NCI-H2196 treated with DMSO at 0.1 percent for 48 hours (cell line): Measurements from ENCODE around the gene TMEM132D.

ENCODE experiments used
- DNase-seq: peaks from one replicate; lab custom pipeline; 2025; ENCODE audit not compliant: unreplicated experiment; lab: John Stamatoyannopoulos, UW

The TMEM132D gene

DNA sequence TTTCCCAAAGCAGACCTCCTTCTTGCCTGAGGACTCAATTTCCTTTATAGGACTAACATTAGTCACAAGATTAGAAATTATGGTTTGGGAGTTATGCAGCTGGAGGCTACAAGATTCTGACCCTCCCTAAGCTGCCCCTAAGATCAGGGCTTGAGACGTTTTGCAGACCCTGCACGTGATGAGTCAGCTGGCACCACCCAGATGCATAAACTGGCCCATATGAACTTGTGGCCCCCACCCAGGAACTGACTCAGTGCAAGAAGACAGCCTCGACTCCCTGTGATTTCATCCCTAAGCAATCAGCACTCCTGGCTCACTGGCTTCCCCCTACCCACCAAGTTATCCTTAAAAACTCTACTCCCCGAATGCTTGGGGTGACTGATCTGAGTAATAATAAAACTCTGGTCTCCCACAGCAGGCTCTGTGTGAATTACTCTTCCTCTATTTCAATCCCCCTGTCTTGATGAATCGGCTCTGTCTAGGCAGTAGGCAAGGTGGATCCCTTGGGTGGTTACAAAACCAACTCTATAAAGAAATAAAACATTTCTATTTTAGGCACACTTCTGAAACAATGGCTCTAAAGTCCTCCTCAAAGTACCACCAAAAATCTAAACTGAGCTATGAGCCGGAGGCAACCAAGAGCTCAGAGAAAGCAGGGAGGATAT is 233.4 kb downstream of the TMEM132D start:
- no peak for DNase-seq

DNA sequence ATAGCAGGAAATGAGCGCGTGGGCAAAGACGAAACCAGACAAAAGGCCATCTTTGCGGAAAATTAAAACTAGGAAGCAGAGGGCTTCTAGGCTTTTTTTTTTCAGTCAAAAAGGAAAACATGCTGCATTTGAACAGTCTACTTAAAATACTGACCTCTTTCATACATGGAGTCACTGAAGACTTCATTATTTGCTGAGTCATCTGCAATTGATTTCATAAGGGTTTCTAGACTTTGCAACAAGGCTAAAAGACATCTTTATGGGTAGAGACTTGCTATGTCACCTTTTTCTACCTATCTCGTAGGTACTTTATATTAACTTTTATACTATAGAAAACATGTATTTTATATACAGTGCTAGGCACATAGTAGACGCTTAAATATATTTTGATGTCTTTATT is 238.4 kb downstream of the TMEM132D start:
- DNase-seq = no peak

DNA sequence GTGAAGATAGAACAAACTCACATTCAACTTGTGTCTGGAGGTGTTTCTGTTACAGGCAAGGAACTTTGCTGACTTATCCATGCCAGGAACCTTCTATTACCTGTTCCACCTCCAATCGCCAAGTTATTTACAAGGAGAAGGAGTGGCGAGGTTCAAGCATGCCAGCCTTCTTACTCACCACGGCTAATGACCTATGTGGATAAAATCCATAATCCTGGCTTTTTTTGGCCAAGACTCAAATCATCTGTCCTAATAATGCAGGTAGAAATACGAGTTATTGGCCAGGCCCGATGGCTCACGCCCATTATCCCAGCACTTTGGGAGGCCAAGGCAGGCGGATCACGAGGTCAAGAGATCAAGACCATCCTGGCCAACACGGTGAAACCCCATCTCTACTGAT is 241.6 kb downstream of the TMEM132D start:
- DNase-seq = no peak

DNA sequence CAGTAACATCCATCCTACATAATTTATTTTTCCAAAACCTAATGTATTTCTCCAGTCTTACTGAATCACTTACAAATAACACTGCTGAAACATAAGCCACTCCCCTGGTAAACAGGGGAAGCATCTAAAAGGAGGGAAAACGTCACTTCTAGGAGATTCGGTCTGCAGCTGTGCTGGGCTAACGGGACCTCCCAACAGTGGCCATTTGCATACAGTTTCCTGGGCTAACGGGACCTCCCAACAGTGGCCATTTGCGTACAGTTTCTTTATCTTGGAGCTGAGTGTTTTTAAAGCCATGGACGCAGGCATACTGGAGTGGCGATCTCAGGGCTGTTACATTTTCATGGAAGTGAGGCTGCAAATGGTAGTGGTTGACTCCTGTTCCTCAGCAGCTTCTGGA is 242.9 kb downstream of the TMEM132D start:
- no peak for DNase-seq

DNA sequence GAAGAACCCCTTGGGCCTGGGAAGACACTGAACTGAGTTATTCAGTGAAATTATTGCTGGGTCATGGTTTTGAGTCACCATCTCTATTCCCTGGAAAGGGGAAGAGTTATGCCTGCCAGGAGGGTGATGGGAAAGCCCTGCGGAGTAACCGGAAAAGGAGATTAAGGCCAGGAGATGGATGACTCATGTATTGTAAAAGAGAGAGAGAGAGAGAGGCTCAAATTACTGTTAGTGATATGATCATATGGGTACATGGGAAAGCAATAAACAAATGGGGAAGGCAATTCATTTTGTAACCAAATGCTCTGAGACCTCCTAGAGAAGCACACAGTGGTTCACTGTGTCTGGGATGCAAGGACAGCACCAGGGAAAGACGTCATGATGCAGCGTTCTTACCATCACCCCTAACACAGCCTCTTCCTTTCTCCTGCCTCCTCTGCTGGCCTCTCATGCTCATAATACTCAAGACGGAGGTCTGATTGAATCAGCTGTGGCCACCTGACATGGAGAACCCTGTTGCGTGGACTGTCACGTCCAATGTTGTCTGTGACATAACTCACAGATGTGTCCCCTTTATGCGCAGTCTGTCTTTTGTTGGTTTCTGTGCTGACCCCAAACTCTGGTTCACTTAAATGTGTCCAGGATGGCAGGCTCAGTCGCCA is 243.7 kb downstream of the TMEM132D start:
- DNase-seq = no peak

DNA sequence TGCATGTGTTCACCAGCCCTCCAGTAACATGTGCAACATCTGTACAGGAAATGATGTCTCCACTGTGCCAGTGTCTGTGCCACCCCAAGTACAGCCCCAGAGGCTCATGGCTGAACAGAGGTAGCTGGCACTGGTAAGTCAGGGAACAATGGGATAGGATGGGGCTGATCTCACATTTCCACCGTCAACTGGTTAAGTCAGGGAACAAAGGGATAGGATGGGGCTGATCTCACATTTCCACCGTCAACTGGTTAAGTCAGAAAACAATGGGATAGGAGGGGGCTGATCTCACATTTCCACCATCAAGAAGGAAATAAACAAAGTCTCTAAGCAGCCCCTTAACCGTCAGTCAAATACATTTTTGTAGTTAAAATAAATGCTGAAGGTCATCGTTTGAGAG is 246.6 kb downstream of the TMEM132D start:
- DNase-seq = no peak

DNA sequence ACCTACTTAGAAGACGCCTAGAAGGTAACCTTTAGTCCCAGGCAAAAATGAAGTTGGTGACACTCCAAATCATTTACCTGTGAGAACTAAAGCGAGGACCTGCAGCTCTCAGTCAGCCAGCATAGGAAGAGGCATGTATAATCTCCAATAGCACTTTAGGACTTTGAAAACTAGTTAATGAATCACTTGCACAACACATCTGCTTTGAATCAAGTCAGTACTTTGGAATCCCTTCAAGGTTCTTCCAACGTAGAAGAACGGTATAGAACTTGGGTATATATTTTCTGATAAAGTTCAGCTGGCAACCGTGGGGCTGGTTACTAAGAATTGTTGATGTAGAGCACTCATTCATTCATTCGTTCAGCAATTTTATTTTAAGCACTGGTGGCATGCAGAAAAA is 251.9 kb downstream of the TMEM132D start:
- DNase-seq = no peak

DNA sequence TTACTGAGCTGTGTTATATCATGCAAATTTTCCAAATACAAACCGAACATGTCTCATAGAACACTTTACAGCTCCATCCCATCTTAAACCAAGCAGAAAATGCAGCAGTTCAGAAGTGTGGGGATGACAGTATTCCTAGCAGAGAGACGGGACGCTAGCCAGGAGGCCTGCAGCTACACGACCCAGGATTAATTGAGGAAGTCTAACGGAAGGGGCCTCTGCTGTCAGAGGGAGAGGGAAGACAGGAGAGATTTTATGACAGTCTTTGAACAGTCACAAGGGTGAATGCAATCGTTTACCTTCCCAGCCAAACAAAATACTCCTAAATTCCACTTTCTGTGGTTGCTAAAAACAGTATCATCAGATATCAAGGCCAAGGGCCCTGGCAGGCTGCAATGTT is 261.9 kb downstream of the TMEM132D start:
- no peak for DNase-seq

DNA sequence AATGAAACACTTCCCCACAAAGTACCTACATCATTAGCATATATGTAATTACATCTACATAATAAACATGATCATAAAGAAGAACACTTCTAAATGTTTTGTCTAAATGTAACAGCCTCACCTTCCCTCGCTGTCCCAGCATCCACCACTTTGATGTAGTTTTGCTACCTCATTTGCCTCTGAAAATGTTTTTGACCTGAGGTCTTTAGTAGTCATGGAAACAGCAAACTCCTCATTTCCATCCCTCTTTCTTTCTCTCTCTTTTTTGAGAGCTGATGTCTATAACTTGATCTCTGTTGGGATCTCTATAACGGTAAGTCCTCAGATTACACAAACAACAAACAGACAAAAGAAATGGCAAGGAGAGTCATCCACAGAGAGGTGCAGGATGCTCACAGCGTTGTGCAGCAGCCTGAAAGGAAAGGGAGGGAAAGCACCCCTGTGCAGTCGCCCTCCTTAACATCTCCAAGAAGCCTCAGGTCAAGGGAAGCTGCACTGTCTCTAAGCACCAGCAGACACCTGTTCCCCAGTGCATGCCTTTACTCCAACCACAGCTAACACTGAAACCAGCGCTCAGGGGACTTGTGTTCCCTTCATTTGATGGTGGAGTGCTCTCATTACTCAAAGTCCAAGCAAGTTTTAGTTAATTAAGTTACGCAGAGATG is 268.7 kb downstream of the TMEM132D start:
- DNase-seq = no peak

DNA sequence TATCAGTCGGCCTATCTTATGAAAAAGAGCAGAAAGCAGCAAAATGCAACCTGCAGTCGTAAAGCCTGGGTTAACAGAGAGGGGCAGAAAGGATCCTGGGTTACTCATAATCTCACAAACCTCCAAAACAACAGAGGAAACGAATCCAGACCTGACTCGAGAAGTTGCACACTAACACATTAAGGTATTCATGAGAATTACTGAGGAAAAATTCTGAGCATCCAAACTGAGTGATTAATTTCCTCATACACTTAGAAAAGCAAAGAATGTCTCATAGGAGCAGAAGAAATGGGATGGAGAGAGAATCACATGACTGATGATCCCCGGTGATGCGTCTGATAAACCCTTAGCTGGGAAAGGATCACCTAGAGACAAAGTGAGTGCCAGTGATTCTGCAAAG is 272.5 kb downstream of the TMEM132D start:
- DNase-seq = no peak

DNA sequence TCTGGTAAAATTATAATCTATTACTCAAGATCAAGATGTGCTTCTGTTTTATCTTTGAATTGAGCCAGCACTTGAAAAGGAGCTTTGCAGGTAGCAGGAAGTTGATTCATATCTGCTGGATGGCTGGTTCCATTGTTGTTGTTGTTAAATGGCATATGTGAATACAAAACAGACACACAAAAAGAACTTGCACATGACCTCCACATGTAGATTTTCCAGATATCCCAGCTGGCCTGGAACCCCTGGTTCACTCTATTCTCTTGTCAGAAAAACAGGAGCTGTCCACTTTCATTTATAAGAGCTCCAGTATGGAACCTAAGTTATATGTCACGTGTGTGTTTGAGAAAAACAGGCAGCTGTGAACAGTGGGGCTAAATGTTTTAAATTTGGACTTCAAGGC is 273.9 kb downstream of the TMEM132D start:
- DNase-seq = no peak

DNA sequence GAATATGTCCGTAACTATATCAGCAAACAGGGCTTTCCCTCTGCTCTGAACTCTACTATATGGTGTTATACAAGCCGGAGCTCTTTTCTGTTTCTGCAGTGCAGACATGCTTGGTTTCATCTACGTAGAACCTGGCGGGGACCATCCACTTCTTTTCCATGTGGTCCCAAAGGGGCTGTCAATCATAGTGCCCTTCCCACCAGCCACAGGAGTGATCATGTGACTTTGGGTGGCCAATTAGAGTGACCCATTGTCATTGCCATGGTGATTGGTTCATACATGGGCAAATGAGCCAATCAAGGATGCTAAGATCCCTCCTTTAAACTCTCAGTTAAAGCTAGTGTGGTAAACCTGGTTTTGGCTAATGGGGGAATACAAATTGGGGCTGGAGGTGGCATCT is 281.3 kb downstream of the TMEM132D start:
- no peak for DNase-seq

DNA sequence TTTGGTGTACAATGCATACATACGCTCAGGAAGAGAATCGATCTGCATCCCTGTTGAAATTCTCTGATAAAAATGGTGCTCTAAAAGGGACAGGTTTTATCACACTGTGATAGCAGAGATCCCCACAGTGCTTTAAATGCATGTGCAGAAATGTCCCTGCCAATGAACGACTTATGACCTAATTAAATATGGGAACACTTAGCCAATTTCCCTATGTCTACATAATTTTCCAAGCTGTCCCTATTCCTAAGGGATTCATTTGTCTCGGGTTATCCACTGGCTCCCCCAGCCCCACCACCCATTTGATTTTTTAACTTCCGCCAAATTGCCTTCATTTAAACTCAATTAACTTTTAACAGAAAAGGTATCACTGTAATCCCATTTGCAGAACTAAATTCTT is 284.6 kb downstream of the TMEM132D start:
- no peak for DNase-seq

DNA sequence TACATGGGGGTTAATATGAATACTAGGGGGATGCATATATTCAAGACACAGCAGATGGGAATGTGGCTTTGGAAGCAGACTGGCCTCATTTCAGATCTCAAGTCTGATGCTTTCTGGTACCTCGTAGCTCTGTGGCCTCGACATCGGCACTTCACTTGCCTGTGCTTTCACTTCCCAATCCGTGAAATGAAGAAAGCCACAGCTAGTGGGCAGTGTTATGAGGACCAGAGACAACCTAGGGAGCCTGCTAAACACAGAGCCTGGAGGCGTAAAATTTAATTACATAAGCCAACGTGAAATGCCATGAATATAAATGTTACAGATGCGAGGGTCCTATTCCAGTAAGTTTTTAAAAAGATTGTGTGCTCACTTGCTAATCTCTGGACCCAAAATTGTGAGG is 286.0 kb downstream of the TMEM132D start:
- no peak for DNase-seq

DNA sequence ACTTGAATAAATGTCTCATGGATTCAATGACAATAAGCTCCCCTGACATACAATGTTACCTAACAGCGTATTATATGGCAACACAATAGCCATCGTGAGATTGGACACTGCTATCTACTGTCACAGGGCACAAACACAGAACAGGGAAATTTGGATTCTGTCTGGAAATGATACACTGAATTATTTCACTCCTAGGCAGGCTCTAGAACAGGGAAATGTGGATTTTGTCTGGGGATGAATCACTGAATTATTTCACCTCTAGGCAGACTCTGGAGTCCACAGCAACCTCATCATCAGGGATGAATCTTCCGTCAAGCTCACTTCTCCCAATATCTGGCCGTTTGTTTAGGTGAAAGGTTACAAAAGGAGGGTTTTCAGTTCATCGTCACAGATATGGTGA is 288.8 kb downstream of the TMEM132D start:
- no peak for DNase-seq

DNA sequence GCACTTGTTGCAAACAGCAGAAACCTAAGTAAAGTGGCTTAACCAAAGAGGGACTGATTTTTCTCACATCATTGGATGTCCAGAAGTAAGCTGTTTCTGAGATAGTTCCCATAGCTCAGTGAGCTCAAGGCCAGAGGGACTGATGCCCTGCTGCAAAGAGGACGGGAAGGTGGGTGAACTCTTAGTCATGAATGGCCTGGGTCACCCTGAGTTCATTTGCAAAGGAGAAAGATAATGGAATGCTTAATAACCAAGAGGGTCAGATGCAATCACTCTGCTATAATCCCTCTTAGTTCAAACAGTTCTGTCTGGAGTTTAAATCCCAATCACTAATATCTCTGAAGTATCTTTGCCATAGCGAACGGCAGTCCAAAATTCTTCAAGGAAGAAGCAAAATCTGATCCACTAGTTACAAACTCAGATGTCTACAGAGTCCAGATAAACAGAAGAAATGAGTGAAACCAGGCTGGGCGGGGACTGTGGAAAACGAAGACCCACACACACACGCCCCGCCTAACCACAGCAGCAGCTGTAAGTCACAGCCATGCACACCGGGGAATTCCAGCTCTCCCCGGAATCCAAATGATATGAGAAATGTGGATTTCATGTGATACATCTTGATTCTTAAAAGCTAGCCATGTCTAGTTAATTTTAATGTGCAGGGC is 289.5 kb downstream of the TMEM132D start:
- DNase-seq = no peak

DNA sequence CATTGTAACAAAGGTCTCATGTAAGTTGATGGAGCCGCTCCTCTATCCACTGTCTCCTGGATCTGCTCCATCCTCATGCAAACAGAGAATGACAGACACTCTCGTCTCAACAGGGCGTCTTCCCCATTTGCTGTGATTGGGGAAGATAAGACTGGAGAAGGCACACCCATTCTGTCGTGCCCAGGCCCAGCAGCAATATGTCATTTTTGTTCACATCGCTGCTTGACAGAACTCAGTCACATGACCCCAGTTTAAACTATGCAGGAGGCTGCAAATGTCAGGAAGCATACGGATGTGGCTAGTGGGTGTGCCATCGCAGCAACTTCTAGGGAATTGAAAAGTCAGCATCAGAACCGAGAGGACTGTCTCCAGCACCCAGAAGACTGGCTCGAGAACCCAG is 290.5 kb downstream of the TMEM132D start:
- DNase-seq = no peak

DNA sequence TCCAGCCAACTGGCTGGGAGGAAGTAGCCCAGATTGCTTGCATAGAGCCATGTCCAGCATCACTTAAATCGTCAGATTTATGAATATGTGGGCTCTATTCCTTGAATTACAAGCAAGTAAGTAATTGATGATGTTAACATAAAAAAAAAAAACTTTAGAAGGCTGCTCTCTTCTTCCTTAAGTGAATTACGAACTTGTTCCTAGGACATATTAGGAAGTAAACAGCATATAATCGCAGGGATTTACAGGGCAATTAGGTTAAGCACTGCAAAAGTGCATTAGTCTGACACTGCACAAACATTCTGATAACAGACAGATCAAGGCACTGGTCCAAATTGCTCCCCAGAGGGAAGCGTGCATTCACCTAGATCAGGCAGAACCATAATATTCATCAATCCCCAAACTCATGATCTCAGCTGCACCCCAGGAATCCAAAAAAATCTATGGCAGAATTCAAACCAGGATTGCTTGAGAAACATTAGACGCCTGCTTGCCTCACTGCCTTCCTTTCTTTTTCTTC is 293.2 kb downstream of the TMEM132D start:
- DNase-seq = no peak

DNA sequence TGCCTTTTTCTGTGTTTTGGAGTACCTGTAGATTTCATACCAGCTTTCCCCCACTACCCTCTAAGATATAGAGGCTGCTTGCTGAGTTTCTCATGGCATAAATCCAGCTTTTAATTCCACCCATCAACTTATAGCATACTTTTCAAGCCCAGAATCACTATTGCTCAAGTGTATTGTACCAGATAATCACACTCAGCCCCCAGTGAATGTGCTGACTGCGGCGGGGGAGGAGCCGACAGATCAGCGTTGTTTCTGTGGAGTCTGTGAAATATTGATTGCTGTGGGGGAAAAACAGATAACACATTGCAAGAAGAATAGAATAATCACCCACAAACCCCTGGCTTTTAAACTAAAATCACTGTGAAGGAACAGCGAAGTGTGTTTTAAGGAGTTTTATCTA is 296.1 kb downstream of the TMEM132D start:
- DNase-seq = no peak

DNA sequence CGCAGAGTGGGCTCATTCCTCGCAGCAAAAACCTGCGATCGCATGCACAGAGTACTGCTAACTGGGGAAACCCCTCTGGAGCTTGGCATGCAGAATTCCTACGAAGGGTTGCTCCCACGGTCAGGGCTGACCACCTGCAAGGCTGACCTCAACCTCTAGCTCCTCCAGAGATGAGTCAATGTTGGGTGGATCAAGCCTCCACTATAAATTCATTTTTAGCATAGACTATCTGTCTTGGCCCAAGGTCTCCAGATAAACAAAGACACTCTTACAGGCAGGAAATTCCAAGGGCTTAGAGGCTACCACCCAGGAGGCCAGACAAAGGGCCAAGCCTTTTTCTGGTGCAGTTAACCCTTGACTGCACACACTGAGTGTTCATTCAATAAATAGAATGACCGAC is 296.5 kb downstream of the TMEM132D start:
- DNase-seq = no peak

DNA sequence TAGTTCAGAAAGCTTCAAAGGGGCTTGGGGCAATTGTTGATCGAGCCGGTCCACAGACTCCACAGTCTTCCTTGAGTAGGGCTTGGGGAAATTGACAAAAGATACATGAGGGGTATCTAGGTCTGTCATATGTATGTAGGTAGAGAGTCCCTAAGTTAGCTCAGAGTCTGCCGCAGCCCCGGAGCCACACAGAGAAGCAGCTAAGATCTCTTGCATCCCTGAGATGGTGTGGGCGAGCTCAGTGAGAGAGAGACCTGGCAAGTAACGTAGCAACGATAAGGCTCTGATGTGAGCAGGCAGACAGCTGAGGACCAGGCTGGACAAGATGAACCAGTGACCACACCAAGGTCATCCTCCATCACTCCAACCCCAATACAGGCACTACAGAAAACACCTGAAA is 297.6 kb downstream of the TMEM132D start:
- no peak for DNase-seq

DNA sequence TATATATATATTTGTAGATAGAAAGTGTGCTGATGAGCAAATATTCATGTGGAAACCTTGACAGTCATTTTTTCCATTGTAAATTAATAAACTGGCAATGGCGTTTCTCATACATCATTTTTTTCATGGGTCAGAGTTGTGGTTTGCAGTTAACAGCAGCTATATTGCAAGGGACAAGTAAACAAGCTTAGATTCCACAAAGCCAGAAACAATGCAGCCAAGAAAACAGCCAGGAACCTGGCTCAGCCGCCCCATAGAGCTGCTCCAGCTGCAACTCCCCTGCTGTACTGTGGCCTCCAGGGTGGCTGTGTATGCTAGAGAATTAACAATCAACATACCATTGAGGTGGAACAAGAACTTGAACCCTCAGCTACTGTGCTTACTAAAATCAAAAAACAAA is 298.2 kb downstream of the TMEM132D start:
- no peak for DNase-seq
